ENCODE measurements around the gene PEX7.

GRCh38 chr6:136923954-136924673 is 101.7 kb downstream of the PEX7 start:
- no peak for TF ChIP-seq CTCF (IDR thresholded peaks at IDR 0.05)
- no peak for TF ChIP-seq EP300 (IDR thresholded peaks at IDR 0.05)

All from tibial nerve (tissue), 4 donors.